Measurements from ENCODE around the gene SBNO1.

The SBNO1 gene

GRCh38 chr12:123269395-123269892 lies 95.2 kb downstream of the SBNO1 start:
- POLR2A ChIA-PET = interaction anchor here (1.6 kb wide), 2 partner anchors 18 to 36 kb away, joined by 4 read pairs; partner anchors contain the start of genes MPHOSPH9 and MTRFR
- H3K4me1 ChIP-seq (ENCODE audit: control insufficient read depth, insufficient read depth, low read length) = peaks cover 6% of the 10 kb centered on the region

More at GRCh38 chr12:123269395-123269892, 95.2 kb downstream of the SBNO1 start:
- no peak for TF ChIP-seq OVOL3 (tag by site-specific recombination; IDR thresholded peaks at IDR 0.05)
- TF ChIP-seq MEIS1 (CRISPR knock-in tag; IDR thresholded peaks at IDR 0.05; ENCODE audit: borderline replicate concordance) = no peak
- TF ChIP-seq ZNF2 (tag by site-specific recombination; IDR thresholded peaks at IDR 0.05) = no peak
- no peak for TF ChIP-seq RBAK (tag by site-specific recombination; IDR thresholded peaks at IDR 0.05)
- TF ChIP-seq REPIN1 (tag by site-specific recombination; IDR thresholded peaks at IDR 0.05; ENCODE audit: low read depth) = no peak
- no peak for TF ChIP-seq ZSCAN16 (tag by site-specific recombination; IDR thresholded peaks at IDR 0.05)
- TF ChIP-seq ZNF140 (tag by site-specific recombination; IDR thresholded peaks at IDR 0.05) = no peak
- no peak for TF ChIP-seq ZXDB (tag by site-specific recombination; IDR thresholded peaks at IDR 0.05)
- no peak for TF ChIP-seq CTCF (tag by site-specific recombination; IDR thresholded peaks at IDR 0.05)
- no peak for TF ChIP-seq BCL11B (tag by site-specific recombination; IDR thresholded peaks at IDR 0.05; ENCODE audit: low read depth)
- no peak for TF ChIP-seq ZNF558 (tag by site-specific recombination; IDR thresholded peaks at IDR 0.05)
- TF ChIP-seq ZNF223 (tag by site-specific recombination; IDR thresholded peaks at IDR 0.05) = no peak
- TF ChIP-seq OSR2 (tag by site-specific recombination; IDR thresholded peaks at IDR 0.05) = no peak
- TF ChIP-seq, protein P1, sequence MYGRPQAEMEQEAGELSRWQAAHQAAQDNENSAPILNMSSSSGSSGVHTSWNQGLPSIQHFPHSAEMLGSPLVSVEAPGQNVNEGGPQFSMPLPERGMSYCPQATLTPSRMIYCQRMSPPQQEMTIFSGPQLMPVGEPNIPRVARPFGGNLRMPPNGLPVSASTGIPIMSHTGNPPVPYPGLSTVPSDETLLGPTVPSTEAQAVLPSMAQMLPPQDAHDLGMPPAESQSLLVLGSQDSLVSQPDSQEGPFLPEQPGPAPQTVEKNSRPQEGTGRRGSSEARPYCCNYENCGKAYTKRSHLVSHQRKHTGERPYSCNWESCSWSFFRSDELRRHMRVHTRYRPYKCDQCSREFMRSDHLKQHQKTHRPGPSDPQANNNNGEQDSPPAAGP (tag by site-specific recombination; IDR thresholded peaks at IDR 0.05) = no peak
- TF ChIP-seq, protein P2, sequence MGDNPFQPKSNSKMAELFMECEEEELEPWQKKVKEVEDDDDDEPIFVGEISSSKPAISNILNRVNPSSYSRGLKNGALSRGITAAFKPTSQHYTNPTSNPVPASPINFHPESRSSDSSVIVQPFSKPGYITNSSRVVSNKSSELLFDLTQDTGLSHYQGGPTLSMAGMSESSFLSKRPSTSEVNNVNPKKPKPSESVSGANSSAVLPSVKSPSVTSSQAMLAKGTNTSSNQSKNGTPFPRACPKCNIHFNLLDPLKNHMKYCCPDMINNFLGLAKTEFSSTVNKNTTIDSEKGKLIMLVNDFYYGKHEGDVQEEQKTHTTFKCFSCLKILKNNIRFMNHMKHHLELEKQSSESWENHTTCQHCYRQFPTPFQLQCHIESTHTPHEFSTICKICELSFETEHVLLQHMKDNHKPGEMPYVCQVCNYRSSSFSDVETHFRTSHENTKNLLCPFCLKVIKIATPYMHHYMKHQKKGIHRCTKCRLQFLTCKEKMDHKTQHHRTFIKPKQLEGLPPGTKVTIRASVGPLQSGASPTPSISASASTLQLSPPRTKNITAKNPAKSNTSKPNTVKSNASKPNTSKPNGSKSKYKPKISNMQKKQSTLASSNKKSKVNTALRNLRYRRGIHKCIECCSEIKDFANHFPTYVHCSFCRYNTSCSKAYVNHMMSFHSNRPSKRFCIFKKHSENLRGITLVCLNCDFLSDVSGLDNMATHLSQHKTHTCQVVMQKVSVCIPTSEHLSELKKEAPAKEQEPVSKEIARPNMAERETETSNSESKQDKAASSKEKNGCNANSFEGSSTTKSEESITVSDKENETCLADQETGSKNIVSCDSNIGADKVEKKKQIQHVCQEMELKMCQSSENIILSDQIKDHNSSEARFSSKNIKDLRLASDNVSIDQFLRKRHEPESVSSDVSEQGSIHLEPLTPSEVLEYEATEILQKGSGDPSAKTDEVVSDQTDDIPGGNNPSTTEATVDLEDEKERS (tag by site-specific recombination; IDR thresholded peaks at IDR 0.05) = no peak
- no peak for TF ChIP-seq ZSCAN5A (tag by site-specific recombination; IDR thresholded peaks at IDR 0.05)
- TF ChIP-seq ZBTB11 (tag by site-specific recombination; conservative IDR thresholded peaks at IDR 0.05; ENCODE audit: low read depth) = no peak
- TF ChIP-seq HOXC10 (CRISPR knock-in tag; IDR thresholded peaks at IDR 0.05) = no peak
- CTCF ChIA-PET = interaction anchor here (0.9 kb wide), 1 partner anchor 349 kb away, joined by 3 read pairs; no protein-coding TSS in a partner anchor
- Histone ChIP-seq H3K36me3 (ENCODE audit: control insufficient read depth in 2 of 2, insufficient read depth in 1 of 2, low read length in 2 of 2) (peaks cover 0 to 45% of the 10 kb centered on the region in 2 experiments; a peak in 2 of 3 replicates), H3K4me3 (ENCODE audit: low read depth, low read length) (no peak overlapping the region), H3K9me3 (ENCODE audit: control insufficient read depth, insufficient read depth, low read depth, low read length) (no peaks in the 10 kb centered on the region), H3K27ac (ENCODE audit: extremely low read depth, low read depth, low read length) (no peak overlapping the region)

Data from HEK293 (cell line).